Measurements from ENCODE around the gene DCDC2C. TPM values are rescaled to one million over a fixed set of nuclear protein-coding genes. Genes with fewer than 3 reads are reported as not detected.

The DCDC2C gene
- total RNA-seq, 1 experiment from 2014 or later = not detected

DNA sequence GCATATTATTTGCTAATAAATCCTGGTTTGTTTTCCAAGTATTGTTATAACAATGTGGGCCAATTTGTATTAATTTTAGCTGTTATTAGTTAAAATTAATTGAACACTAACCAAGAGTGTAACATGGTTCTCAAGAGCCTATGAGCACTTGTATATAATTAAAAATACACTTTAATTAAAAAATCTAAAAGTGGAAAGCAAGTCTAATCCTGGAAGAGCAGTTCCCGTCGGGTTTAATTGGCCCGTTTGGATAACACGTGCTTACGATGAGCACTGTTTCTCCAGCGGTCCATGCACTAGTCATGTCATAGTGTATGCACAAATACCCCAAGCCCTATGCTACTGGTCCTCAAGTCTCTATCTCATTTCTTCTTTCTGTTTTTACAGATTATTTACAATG is 49.0 kb downstream of the DCDC2C start:
- intact Hi-C loops (cut with micrococcal nuclease; ENCODE audit: unreplicated experiment) = no loop called here
- Histone ChIP-seq H3K4me1 (replicated peaks; ENCODE audit: insufficient read depth) (no peaks in the 10 kb centered on the region), H3K4me3 (no peak overlapping the region), H3K79me2 (ENCODE audit: low read depth) (no peaks in the 10 kb centered on the region), H3K9me2 (ENCODE audit: insufficient read depth) (no peaks in the 10 kb centered on the region), H3K4me2 (no peak overlapping the region), H2AFZ (no peak overlapping the region), H3K36me3 (ENCODE audit: low read depth) (no peaks in the 10 kb centered on the region), H3K27me3 (ENCODE audit: insufficient read depth, low read depth) (peaks cover 61% of the 10 kb centered on the region), H4K20me1 (ENCODE audit: insufficient read depth) (no peaks in the 10 kb centered on the region), H3K27ac (no peak overlapping the region), H3F3A (ENCODE audit: insufficient read depth, low read depth) (peaks cover 12% of the 10 kb centered on the region; the same call in 1 of the 2 replicates), H3K9me3 (ENCODE audit: insufficient read depth, low read depth) (no peaks in the 10 kb centered on the region)
- DNase-seq = no peak
- TF ChIP-seq, protein P1, sequence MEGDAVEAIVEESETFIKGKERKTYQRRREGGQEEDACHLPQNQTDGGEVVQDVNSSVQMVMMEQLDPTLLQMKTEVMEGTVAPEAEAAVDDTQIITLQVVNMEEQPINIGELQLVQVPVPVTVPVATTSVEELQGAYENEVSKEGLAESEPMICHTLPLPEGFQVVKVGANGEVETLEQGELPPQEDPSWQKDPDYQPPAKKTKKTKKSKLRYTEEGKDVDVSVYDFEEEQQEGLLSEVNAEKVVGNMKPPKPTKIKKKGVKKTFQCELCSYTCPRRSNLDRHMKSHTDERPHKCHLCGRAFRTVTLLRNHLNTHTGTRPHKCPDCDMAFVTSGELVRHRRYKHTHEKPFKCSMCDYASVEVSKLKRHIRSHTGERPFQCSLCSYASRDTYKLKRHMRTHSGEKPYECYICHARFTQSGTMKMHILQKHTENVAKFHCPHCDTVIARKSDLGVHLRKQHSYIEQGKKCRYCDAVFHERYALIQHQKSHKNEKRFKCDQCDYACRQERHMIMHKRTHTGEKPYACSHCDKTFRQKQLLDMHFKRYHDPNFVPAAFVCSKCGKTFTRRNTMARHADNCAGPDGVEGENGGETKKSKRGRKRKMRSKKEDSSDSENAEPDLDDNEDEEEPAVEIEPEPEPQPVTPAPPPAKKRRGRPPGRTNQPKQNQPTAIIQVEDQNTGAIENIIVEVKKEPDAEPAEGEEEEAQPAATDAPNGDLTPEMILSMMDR (conservative IDR thresholded peaks at IDR 0.05) = no peak
- TF ChIP-seq EZH2 (IDR thresholded peaks at IDR 0.05; ENCODE audit: low read depth) = no peak
- ChIA-PET CTCF (no interaction called here), POLR2A (ENCODE audit: unreplicated experiment) (no interaction called here)
- BruUV-seq (replicated peaks) = no TSS peak

DNA sequence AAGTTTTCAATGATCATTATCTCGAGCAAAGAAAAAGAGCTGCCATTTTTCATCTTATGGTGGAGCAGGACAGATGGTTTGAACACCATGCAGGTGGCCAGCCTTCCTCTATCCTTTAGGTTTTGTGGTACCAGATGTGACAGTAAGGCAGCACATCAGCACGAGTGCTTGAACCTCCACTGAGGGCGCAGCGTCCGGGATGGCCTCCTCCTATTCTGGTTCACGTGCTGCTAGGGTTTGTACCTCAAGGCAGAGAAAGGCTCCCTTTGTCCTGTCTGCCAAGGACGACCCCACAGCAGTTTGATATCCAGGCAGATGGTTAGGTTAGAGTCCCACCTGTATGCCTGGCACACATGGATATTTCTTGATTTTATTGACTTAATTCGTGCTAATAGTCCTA is 50.2 kb downstream of the DCDC2C start:
- TF ChIP-seq EZH2 (IDR thresholded peaks at IDR 0.05; ENCODE audit: low read depth) = no peak
- TF ChIP-seq, protein P1 (conservative IDR thresholded peaks at IDR 0.05) = no peak
- H4K20me1 ChIP-seq (ENCODE audit: insufficient read depth) = no peaks in the 10 kb centered on the region
- no peak overlapping the region for H3K4me3 ChIP-seq
- BruUV-seq (replicated peaks) = no TSS peak
- intact Hi-C loops (cut with micrococcal nuclease; ENCODE audit: unreplicated experiment) = no loop called here
- no peak for DNase-seq
- ChIA-PET POLR2A (ENCODE audit: unreplicated experiment) (no interaction called here), CTCF (no interaction called here)
- H3K36me3 ChIP-seq (ENCODE audit: low read depth) = no peaks in the 10 kb centered on the region
- peaks cover 12% of the 10 kb centered on the region; the same call in 1 of the 2 replicates for H3F3A ChIP-seq (ENCODE audit: insufficient read depth, low read depth)
- peaks cover 60% of the 10 kb centered on the region for H3K27me3 ChIP-seq (ENCODE audit: insufficient read depth, low read depth)
- H3K4me1 ChIP-seq (replicated peaks; ENCODE audit: insufficient read depth) = no peaks in the 10 kb centered on the region
- no peak overlapping the region for H3K27ac ChIP-seq
- H3K4me2 ChIP-seq = no peak overlapping the region
- no peaks in the 10 kb centered on the region for H3K9me3 ChIP-seq (ENCODE audit: insufficient read depth, low read depth)
- no peaks in the 10 kb centered on the region for H3K9me2 ChIP-seq (ENCODE audit: insufficient read depth)
- H3K79me2 ChIP-seq (ENCODE audit: low read depth) = no peaks in the 10 kb centered on the region
- H2AFZ ChIP-seq = no peak overlapping the region

DNA sequence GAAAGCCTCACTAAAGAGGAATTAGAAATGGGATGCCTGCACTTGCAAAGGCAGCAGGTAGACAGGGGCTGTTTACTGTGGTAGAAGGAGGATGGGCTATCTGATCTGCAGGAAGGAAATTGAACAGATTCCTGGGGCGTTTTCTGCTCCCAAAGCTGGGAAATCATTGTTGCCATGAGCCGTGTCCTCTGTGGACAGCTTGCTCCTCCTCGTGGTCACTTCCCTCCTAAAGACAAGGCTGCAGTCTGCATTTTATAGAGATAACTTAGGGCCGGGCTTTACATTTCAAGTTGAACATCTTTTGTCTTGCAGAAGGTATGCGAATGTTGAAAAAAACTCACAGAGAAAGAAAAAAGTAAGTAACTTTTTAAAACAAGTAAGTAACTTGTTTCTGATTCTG is 50.9 kb downstream of the DCDC2C start:
- no peak for DNase-seq
- Histone ChIP-seq H3K4me1 (replicated peaks; ENCODE audit: insufficient read depth) (no peaks in the 10 kb centered on the region), H3K36me3 (ENCODE audit: low read depth) (no peaks in the 10 kb centered on the region), H3F3A (ENCODE audit: insufficient read depth, low read depth) (peaks cover 12% of the 10 kb centered on the region; the same call in 1 of the 2 replicates), H3K27ac (no peak overlapping the region), H3K9me3 (ENCODE audit: insufficient read depth, low read depth) (no peaks in the 10 kb centered on the region), H4K20me1 (ENCODE audit: insufficient read depth) (no peaks in the 10 kb centered on the region), H2AFZ (no peak overlapping the region), H3K27me3 (ENCODE audit: insufficient read depth, low read depth) (peaks cover 60% of the 10 kb centered on the region), H3K4me3 (no peak overlapping the region), H3K79me2 (ENCODE audit: low read depth) (no peaks in the 10 kb centered on the region), H3K9me2 (ENCODE audit: insufficient read depth) (no peaks in the 10 kb centered on the region), H3K4me2 (no peak overlapping the region)
- CTCF ChIA-PET = no interaction called here
- intact Hi-C loops (cut with micrococcal nuclease; ENCODE audit: unreplicated experiment) = no loop called here
- no peak for TF ChIP-seq EZH2 (IDR thresholded peaks at IDR 0.05; ENCODE audit: low read depth)
- TF ChIP-seq, protein P1 (conservative IDR thresholded peaks at IDR 0.05) = no peak
- POLR2A ChIA-PET (ENCODE audit: unreplicated experiment) = no interaction called here
- no TSS peak for BruUV-seq (replicated peaks)

All from PC-9 (cell line).